SK-N-MC (cell line): ENCODE measurements around the gene TUBB2A.

Source experiments
- DNase-seq: peaks from one replicate; pipeline ENCODE4 v3.0.0-alpha.2; 2011; ENCODE audit warnings: low read depth, low spot score
- H3K27ac ChIP-seq: fragments of 200-600 bp; sonication (generic); 2 replicates; pipeline ENCODE4 v1.5.1; 2016; ENCODE audit warnings: mixed run types
- H3K36me3 ChIP-seq: fragments of 200-600 bp; sonication (generic); 2 replicates; pipeline ENCODE4 v1.6.1; 2017; ENCODE audit warnings: antibody characterized with exemption, low read length, mixed read lengths; ENCODE audit not compliant: insufficient read depth
- H3K4me3 ChIP-seq: fragments of 200-600 bp; sonication (generic); 2 replicates; pipeline ENCODE4 v1.5.1; 2016
- H3K9ac ChIP-seq: fragments of 200-600 bp; sonication (generic); 2 replicates; pipeline ENCODE4 v1.8.0; 2017; ENCODE audit warnings: mixed run types, mixed read lengths; ENCODE audit not compliant: insufficient read length
- H3K9me3 ChIP-seq: fragments of 200-600 bp; sonication (generic); 2 replicates; pipeline ENCODE4 v1.6.1; 2017; ENCODE audit warnings: low read depth, mild to moderate bottlenecking, antibody characterized with exemption, low read length, moderate library complexity, mixed read lengths
- EZH2 ChIP-seq: fragments of 200-600 bp; sonication (generic); IDR thresholded peaks from one replicate; pipeline ENCODE4 v1.6.1; 2017; ENCODE audit warnings: antibody characterized with exemption
- FOXP2 ChIP-seq: optimal IDR thresholded peaks from 2 replicates; pipeline ENCODE3; 2011; ENCODE audit warnings: mild to moderate bottlenecking, moderate library complexity; ENCODE audit not compliant: insufficient read depth; ENCODE audit errors: extremely low read length, control extremely low read depth
- POLR2AphosphoS5 ChIP-seq: IDR thresholded peaks from 2 replicates; pipeline ENCODE4 v1.6.1; 2012; ENCODE audit warnings: mild to moderate bottlenecking, low read depth, low read length, borderline replicate concordance

Gene TUBB2A

GRCh38 chr6:3133515-3133914 is 23.8 kb downstream of the TUBB2A start:
- TF ChIP-seq POLR2AphosphoS5, result no peak
- TF ChIP-seq FOXP2, result no peak
- no peak for TF ChIP-seq EZH2
- peaks cover 23% of the 10 kb centered on the region; the same call in 1 of the 2 replicates for H3K36me3 ChIP-seq
- H3K4me3 ChIP-seq, result no peak overlapping the region
- no peak overlapping the region for H3K27ac ChIP-seq
- DNase-seq, result no peak
- H3K9me3 ChIP-seq, result no peaks in the 10 kb centered on the region
- H3K9ac ChIP-seq, result no peak overlapping the region

GRCh38 chr6:3131695-3132094 is 25.6 kb downstream of the TUBB2A start:
- Histone ChIP-seq H3K27ac (no peak overlapping the region), H3K4me3 (no peak overlapping the region), H3K36me3 (peaks cover 8% of the 10 kb centered on the region; the same call in 1 of the 2 replicates), H3K9ac (no peak overlapping the region), H3K9me3 (no peaks in the 10 kb centered on the region)
- TF ChIP-seq FOXP2 (no peak), POLR2AphosphoS5 (no peak), EZH2 (no peak)
- DNase-seq, result no peak

GRCh38 chr6:3128356-3129108 is 28.8 kb downstream of the TUBB2A start:
- Histone ChIP-seq H3K4me3 (no peak overlapping the region), H3K36me3 (peaks cover 8% of the 10 kb centered on the region; the same call in 1 of the 2 replicates), H3K9me3 (no peaks in the 10 kb centered on the region), H3K27ac (no peak overlapping the region), H3K9ac (no peak overlapping the region)
- no peak for DNase-seq
- no peak for TF ChIP-seq POLR2AphosphoS5
- TF ChIP-seq FOXP2, result no peak
- TF ChIP-seq EZH2, result no peak

- no peak for TF ChIP-seq POLR2AphosphoS5
- Histone ChIP-seq H3K36me3 (peaks cover 8% of the 10 kb centered on the region; the same call in 1 of the 2 replicates), H3K9ac (peak overlapping the region; percentile 35), H3K9me3 (no peaks in the 10 kb centered on the region), H3K4me3 (no peak overlapping the region), H3K27ac (no peak overlapping the region)
- DNase-seq, result no peak
Observed at GRCh38 chr6:3125815-3126214, 31.5 kb downstream of the TUBB2A start.

- H3K9me3 ChIP-seq, result no peaks in the 10 kb centered on the region
- TF ChIP-seq FOXP2 (no peak), POLR2AphosphoS5 (no peak)
- no peak for DNase-seq
- H3K27ac ChIP-seq, result no peak overlapping the region
- peak overlapping the region; percentile 20 for H3K9ac ChIP-seq
- H3K4me3 ChIP-seq, result no peak overlapping the region
- H3K36me3 ChIP-seq, result peaks cover 8% of the 10 kb centered on the region; the same call in 1 of the 2 replicates
Observed at GRCh38 chr6:3124667-3125066, 32.7 kb downstream of the TUBB2A start.

GRCh38 chr6:3122823-3123182 is 34.5 kb downstream of the TUBB2A start:
- Histone ChIP-seq H3K9me3 (no peaks in the 10 kb centered on the region), H3K36me3 (no peaks in the 10 kb centered on the region), H3K4me3 (no peak overlapping the region), H3K9ac (no peak overlapping the region), H3K27ac (no peak overlapping the region)
- no peak for TF ChIP-seq EZH2
- no peak for DNase-seq

- Histone ChIP-seq H3K9ac (no peak overlapping the region), H3K27ac (no peak overlapping the region), H3K9me3 (no peaks in the 10 kb centered on the region), H3K36me3 (no peaks in the 10 kb centered on the region), H3K4me3 (no peak overlapping the region)
- no peak for DNase-seq
- TF ChIP-seq POLR2AphosphoS5 (no peak), EZH2 (no peak), FOXP2 (no peak)
Observed at GRCh38 chr6:3120765-3121089, 36.6 kb downstream of the TUBB2A start.

- Histone ChIP-seq H3K9ac (peak overlapping the region; percentile 84), H3K9me3 (no peaks in the 10 kb centered on the region), H3K36me3 (no peaks in the 10 kb centered on the region), H3K27ac (no peak overlapping the region), H3K4me3 (peak overlapping the region; percentile 99)
- no peak for TF ChIP-seq EZH2
- no peak for TF ChIP-seq FOXP2
- TF ChIP-seq POLR2AphosphoS5, result no peak
- no peak for DNase-seq
Observed at GRCh38 chr6:3119040-3119723, 38.2 kb downstream of the TUBB2A start.
